Activated effector memory CD4-positive, alpha-beta T cell treated with anti-CD3 and anti-CD28 coated beads, Interleukin-2, amount 50 U/mL, for 16 hours (primary cell): ENCODE results near the gene CSF2RB.

ENCODE experiments used
- DNase-seq: peaks from one replicate; pipeline ENCODE4 v3.0.0-alpha.2; 2020

The CSF2RB gene

DNA sequence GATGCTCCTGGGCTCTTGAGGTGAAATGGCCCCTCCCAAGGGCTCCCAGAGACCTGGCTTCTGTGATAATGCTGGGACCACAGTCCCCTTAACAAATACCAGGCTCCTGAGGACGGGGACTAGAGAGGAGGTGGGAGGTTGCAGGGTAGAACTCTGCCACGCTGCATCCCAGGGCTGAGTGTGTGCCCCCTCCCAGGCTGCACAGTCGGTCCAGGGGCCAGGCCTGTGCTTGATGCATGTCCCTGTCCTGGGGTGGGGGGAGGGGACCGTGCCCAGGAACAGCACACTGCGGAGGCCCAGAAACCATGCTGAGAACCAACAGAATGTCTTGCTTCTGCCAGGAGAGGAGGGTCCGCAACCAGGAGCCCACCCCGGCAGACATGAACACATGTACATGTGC lies 9.3 kb downstream of the CSF2RB start:
- DNase-seq = no peak

DNA sequence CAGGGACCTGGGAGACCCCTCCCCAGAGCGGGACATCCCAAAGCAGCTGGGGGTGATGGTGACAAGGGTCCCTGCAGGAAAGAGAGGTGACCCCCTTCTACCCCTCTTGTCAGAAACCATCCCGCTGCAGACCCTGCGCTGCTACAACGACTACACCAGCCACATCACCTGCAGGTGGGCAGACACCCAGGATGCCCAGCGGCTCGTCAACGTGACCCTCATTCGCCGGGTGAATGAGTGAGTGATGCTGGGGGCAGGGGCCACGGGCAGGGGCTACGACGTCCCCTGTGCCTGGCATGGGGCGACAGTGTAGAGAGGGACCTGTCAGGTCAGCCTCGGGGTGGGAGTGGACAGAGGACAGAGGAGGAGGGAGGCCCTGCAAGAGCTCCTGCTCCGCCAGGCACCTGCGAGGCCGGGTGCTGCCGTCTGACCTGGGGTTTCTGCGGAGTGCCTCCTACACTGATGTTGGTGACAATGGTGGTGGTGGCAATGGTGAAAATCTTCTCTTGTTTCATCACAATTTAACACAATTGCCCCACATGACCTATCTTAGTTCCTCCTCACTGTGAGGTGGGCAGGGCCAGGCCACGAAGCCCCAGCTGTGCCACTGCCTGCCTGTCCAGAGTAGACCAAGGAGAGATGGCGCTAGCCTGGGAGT lies 9.8 kb downstream of the CSF2RB start:
- DNase-seq = no peak

DNA sequence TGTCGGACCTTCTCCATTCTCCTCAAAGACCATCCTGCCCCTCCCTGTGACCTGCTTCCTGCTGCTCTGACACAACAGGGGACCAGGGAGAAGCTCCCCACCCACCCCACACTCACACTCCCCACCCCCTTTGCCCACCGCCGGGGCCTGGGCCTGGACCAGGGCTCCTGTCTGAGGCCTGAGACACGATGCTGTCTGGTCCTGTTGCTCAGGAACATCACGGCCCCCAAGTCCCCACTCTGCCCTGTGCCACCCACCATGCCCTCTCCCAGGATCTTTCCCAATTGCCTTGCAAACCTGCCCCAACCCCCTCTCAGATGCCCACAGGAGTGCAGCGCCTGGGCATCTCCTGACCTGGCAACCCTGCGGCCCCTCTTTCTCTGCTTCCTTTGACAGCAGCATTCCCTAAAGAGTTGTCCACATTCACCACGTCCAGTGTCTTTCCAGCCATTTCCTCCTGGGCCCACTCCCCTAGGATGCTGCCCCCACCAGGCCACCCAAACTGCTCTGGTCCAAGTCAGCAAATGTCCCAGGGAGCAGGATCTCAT lies 10.8 kb downstream of the CSF2RB start:
- DNase-seq = no peak

DNA sequence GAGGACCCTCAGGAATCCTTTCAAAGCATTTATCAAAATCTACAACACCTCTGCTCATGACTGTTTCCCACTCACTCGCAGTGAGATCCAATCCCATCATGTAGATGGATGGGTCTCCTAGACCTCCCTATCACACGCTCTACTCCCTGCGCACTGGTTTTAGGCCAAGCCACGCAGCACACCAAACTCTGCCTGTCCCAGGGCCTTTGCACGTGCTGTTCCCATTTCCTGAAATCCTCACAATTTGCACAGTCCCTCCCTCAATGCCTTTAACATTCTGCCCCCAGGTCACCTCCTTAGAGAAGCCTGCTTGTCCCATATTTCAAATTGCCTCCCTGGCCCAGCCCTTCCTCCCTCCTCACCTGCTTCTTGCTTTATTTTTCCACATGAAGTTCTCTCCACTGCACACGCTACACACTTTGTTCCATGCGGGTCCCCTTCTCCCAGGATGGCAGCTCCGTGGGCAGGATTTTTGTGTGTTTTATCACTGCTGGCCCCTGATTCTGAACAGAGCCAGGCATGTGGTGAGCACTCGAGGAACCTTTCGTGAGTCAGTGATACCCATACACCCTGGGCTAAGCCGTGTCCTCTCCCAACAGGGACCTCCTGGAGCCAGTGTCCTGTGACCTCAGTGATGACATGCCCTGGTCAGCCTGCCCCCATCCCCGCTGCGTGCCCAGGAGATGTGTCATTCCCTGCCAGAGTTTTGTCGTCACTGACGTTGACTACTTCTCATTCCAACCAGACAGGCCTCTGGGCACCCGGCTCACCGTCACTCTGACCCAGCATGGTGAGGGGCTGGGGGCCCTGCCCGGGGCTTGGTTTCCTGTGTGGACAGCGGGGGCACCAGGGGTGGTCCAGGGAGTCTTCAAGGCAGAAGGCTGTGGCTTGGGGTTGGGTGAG lies 12.2 kb downstream of the CSF2RB start:
- no peak for DNase-seq

DNA sequence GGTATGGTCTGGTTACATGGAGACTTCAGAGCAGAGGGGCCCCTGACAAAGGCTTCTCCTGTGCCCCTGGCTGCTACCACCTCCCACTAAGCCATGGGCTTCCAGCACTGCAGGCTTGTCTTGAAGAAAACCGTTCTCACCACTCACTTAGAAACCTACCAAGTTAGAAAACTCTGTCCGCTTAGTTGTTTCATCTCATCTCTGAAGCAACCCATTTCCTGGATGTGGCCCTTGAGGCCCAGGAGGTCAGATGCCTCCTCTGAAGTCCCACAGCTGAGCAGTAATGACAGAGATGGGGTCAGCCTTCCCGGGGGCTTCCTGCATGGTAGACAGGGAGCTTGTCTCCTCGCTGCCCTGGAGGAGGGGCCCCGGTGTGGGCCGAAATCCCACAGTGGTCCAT lies 12.9 kb downstream of the CSF2RB start:
- DNase-seq = no peak

DNA sequence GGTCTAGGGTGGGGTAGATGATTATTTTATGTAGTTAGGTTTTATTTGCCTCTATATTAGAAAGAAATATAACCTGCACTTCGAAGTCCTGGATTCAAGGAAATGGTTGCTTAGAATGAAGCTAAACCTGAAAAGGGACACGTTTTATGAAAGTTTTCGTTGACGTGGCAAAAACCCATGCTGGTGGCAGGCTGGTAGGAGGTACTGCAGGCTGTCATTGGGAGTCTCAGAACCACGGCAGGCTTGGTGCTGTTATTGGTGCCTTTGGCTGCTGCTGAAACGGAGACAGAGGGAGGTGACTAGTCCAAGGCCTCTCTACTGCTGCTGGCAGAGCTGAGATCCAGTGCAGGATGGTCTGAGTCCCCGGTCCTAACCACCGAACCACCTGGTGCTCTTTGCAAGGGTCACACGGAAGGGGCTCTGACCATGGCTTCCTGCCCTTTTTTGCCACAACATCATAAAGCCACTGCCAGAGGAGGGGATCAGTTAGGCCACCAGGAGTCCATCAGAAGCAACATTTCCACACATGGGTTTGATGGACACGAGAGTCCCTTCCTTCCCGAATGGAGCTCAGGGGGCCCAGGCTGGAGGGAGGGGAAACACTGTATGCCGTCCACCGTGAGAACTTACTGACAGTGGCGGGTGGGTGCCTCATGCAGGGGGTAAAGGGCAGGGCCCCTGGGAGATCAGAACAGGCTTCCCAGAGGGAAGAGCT lies 13.4 kb downstream of the CSF2RB start:
- no peak for DNase-seq

DNA sequence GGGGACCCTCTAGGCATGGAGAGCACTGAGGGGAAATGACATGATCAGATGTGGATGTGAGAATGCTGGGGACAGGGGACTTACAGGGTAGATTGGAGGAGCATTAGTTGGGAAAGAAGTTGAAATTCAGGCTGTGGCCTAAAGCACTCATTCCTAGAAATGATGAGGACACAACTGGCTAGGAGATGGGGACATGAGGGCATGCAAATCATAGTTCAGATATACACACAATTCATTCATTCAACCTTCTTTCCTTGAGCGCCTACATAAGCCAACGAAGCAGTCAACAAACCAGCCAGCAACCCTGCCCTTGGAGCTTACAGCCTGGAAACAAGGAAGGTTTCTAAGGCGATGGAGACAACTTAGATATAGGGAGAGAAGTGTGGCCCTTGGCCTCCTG lies 14.2 kb downstream of the CSF2RB start:
- DNase-seq = no peak

DNA sequence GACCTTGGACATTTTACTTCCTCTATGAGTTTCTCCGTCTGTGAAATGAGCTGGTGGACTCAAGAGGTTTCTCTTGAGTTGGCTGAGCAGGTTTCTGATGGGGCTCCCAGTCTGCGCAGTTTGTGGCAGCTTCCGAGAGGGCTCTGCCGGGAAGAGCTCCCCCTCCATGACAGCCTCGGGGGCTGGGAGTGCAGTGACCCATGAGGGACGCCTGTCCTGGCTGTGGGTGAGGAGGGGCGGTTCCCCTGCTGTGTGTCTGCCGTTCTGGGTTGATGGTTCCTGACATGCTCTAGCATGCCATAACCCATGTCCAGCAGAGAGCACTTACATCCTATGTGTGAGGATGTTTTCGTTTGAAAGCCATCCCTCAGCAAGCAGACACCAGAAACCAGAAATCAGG lies 14.8 kb downstream of the CSF2RB start:
- no peak for DNase-seq

DNA sequence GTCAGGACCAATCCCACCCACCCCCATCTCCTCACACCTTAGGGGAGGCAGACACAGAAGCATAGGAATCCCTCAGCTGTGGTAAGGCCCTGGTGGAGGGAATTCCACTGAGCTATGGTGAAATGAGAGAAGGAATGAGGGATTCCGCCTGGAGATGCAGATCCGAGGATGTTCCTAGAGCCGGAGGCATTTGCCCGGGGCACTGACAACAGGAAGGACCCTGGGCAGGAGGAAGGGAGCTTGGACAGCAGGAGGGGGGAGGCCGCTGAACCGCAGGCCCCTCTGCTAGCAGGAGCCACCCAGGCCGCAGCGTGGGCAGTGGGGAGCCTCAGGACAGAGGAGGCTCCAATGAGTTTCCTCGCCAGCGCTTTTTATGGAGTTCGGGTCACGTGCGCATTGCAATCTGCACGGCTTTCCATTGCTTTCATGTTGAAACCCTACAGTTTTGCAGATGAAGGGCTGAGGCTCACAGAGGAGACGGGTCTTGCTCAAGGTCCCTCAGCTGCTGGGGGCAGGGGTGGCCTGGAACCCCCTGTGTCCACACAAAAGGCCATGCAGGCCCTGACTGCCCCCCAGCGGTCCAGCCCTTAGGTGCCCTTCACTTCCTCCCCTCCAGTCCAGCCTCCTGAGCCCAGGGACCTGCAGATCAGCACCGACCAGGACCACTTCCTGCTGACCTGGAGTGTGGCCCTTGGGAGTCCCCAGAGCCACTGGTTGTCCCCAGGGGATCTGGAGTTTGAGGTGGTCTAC lies 15.5 kb downstream of the CSF2RB start:
- DNase-seq = no peak

DNA sequence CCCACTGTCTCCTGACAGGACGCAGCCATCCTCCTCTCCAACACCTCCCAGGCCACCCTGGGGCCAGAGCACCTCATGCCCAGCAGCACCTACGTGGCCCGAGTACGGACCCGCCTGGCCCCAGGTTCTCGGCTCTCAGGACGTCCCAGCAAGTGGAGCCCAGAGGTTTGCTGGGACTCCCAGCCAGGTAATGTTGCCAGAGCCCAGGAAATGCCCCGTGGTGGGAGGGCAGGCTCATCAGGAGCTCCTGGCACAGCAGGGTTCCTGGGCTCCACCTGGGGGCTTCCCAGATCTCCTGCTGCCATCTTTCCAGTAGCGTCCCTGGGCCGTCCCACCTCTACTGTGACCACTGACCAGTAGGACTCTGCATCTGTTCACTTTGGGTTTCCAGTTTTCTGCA lies 16.2 kb downstream of the CSF2RB start:
- no peak for DNase-seq

DNA sequence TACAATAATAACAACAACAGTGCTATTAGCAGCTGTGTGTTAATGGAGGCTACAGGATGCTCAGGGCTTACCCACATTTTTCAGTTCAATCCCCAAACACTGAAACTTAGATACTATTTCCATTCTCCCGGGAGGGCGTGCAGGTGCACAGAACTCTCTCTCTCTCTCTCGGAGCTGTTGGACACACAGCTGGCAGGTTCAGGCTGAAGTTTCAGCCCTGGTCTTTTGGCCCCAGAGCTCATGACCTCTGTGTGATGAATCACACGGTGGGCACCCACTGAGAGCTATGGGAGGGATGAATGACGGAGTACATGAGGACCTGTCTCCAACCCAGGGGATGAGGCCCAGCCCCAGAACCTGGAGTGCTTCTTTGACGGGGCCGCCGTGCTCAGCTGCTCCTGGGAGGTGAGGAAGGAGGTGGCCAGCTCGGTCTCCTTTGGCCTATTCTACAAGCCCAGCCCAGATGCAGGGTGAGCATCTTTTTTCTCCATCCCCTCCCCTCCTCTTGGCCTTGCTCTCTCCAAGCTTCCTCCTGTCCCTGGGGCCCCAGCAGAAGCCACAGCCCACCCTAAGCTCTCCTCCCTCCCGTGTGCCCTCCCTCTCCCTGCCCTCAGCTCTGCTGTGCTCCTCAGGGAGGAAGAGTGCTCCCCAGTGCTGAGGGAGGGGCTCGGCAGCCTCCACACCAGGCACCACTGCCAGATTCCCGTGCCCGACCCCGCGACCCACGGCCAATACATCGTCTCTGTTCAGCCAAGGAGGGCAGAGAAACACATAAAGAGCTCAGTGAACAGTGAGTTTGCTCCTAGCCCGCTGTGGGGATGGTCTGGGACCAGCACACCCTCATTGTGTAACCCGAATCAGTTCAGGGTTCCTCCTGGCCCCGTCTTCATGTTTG lies 16.9 kb downstream of the CSF2RB start:
- DNase-seq = no peak

DNA sequence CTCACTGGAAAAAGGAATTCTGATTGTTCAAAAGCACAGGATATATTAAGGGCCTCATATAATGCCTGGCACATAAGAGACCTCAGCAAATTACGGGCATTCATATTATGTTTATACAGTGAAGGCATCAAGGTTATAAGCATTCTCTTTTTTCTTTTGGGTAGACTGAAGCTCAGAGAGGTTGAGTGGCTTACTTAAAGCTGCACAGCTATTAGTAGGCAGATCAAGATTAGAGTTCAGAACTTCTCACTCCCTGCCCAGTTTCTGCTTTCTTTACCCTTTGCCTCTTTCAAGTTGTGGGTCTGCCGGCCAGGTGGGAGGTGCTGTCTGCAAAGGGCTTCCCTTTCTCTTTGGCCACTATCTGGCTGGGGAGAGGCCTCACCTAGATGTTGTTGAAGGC lies 18.0 kb downstream of the CSF2RB start:
- no peak for DNase-seq

DNA sequence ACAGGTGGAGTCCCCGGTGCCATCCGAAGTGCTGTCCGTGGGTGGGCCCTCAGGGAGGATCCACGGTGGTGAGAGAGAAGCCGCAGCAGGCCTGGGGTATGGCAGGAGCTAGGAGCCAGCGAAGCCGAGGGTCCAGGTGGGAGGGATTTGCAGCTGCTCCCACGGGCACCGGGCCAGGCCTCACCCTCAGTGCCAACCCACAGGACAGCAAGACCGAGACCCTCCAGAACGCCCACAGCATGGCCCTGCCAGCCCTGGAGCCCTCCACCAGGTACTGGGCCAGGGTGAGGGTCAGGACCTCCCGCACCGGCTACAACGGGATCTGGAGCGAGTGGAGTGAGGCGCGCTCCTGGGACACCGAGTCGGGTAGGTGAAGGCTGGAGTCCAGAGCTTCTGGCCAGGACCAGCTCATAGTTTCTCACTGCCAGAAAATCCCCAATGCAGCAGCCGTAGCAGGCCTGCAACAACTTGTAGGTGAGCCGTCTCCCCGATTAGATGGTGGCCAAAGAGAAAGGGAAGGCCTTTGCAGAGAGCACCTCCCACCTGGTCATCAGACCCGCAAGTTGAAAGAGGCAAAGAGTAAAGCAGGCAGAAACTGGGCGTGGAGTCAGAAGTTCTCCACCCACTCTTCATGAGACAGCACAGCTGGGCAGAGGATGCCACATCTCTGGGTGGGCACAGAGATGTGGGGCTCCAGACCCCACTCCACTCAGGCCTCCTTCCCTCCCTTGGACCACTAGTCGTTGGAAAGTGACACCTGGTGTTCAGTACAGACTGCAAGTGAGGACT lies 20.4 kb downstream of the CSF2RB start:
- no peak for DNase-seq

DNA sequence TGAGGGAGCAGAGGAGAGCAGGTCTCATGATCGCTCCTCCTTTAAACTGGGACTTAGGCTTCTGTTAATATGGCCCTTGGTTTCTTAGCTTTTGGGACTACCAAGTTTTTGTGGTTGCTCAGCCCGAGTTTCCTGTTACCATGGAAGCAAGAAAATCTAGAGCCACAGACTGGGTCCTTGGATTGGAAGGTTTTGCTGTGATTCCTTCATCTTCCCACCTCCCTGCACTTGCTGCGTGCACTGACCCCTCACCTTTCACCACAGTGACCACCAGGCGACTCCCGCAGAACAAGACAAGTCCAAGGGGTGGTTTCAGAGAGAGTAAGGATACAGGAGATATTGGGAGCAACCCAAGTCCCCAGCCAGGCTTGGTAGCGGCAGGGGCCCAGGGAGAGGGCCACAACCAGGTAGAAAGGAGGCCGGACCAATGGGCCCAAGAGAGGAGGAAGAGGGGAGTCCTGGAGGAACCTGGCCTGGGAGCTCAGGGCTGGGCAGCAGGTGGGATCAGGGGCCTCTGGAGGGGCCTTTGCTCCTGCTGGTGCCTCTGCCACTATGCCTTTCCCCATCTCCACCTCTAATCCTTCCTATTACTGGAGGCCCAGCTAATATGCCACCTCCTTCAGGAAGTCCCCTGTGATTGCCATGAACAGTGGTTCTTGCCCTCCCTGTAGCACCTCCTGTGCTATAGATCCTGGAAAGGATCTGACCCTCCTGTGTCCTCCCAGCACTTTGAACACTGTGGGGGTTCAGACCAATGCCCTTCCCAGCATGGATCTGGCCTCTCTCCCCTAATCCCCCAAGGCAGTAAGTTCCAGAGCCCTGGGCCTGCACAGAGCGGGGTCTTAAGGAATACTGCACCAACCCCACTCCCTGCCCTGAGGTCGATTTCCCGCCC lies 21.2 kb downstream of the CSF2RB start:
- DNase-seq = no peak

DNA sequence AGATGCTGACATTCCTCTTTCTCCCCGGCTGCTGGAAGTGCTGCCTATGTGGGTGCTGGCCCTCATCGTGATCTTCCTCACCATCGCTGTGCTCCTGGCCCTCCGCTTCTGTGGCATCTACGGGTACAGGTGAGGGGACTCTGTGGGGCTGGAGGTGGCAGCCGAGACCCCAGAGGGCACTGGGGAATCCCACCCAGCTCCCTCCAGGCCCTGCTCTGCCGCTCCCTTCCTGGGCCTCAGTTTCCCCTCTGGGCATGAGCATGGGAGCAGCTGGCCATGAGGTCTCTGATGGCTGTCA lies 21.8 kb downstream of the CSF2RB start:
- DNase-seq = no peak

DNA sequence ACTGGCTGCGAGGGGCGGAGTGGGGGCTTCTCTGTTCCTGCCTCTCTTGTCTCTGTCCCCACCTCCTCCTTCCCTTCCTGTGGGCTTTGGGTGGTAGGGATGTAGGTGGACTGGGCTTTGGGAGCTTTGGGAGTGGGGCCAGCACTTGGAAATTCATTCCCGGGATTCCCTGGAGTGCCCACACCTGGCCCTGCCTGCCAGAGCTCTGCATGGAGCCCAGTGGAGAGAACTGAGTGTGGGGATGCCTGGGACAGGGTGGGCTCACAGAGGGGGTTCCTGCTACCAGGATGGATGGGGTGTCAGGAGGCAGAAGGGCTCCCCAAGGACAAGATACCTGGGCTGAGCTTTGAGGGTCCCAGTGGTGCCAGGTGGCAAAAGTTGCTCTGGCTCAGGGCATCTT lies 22.3 kb downstream of the CSF2RB start:
- DNase-seq = no peak

DNA sequence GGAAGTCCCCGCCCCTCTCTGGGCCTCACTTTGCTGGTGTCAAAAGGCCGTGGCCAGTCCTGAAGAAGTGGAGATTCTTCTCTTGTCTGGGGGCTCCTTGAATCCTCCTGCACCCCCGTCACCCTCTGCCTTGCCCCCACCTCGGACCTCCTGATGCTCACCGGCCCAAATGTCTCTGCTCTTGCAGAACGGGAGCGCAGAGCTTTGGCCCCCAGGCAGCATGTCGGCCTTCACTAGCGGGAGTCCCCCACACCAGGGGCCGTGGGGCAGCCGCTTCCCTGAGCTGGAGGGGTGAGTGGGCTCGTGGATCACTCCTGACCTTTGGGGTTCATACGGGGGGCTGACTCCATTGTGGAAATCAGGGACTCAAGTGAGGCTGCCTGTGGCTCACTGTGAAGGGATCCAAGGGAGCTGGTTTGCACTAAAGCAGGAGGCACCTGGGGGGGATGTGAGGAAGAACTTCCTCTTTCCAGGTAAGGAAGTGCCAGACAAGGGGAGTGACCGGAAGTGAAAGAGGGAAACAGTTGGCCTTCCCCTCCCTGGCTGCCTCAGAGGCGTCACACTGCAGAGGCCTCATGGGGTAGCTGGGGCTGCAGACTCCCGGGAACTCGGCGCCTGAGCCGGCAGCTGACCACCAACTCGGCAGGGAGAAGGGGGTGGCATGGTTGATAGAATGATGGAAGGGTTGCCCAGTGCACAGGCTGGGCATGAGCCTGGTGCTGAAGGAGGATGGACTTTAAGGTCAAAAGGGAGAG lies 23.1 kb downstream of the CSF2RB start:
- DNase-seq = no peak

DNA sequence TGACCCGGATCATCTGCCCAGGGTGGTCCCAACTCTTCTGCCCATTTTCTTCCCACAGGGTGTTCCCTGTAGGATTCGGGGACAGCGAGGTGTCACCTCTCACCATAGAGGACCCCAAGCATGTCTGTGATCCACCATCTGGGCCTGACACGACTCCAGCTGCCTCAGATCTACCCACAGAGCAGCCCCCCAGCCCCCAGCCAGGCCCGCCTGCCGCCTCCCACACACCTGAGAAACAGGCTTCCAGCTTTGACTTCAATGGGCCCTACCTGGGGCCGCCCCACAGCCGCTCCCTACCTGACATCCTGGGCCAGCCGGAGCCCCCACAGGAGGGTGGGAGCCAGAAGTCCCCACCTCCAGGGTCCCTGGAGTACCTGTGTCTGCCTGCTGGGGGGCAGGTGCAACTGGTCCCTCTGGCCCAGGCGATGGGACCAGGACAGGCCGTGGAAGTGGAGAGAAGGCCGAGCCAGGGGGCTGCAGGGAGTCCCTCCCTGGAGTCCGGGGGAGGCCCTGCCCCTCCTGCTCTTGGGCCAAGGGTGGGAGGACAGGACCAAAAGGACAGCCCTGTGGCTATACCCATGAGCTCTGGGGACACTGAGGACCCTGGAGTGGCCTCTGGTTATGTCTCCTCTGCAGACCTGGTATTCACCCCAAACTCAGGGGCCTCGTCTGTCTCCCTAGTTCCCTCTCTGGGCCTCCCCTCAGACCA lies 24.0 kb downstream of the CSF2RB start:
- no peak for DNase-seq

DNA sequence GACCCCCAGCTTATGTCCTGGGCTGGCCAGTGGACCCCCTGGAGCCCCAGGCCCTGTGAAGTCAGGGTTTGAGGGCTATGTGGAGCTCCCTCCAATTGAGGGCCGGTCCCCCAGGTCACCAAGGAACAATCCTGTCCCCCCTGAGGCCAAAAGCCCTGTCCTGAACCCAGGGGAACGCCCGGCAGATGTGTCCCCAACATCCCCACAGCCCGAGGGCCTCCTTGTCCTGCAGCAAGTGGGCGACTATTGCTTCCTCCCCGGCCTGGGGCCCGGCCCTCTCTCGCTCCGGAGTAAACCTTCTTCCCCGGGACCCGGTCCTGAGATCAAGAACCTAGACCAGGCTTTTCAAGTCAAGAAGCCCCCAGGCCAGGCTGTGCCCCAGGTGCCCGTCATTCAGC lies 24.6 kb downstream of the CSF2RB start:
- no peak for DNase-seq
